Vagina (tissue), 2 donors: Measurements from ENCODE around the gene CENPQ. TPM values are rescaled to one million over a fixed set of nuclear protein-coding genes. Genes with fewer than 3 reads are reported as not detected.
A peak's percentile ranks its signal among the peaks of the same experiment; 100 is the strongest.

Experiments
- DNase-seq, 2 donors: peaks; one replicate each; pipeline ENCODE4 v3.0.0-alpha.2; 2017; ENCODE audit errors: extremely low spot score in 2 of 2
- H3K27ac ChIP-seq: fragments of 200-600 bp; sonication (generic); one replicate; pipeline ENCODE4 v1.5.1; 2019
- H3K27me3 ChIP-seq: fragments of 200-600 bp; sonication (generic); one replicate; pipeline ENCODE4 v1.5.1; 2019
- H3K36me3 ChIP-seq, 2 donors: fragments of 200-600 bp; sonication (generic); one replicate each; pipeline ENCODE4 v1.5.1; 2017 to 2019
- H3K4me1 ChIP-seq: fragments of 200-600 bp; sonication (generic); one replicate; pipeline ENCODE4 v1.5.1; 2019
- H3K4me3 ChIP-seq, 2 donors: fragments of 200-600 bp; sonication (generic); 1 replicate in 1 of 2; 2 replicates in 1 of 2; pipeline ENCODE4 v1.5.1; 2016 to 2019
- H3K9me3 ChIP-seq: fragments of 200-600 bp; sonication (generic); one replicate; pipeline ENCODE4 v1.5.1; 2019
- CTCF ChIP-seq, 3 experiments: fragments of 450-650 bp in 2 of 3; fragments of 200-600 bp in 1 of 3; sonication (generic) in 1 of 3; IDR thresholded peaks; one replicate each; pipeline ENCODE4 v1.5.1; 2017 to 2019; ENCODE audit warnings: antibody characterized with exemption in 3 of 3, mild to moderate bottlenecking in 2 of 3, moderate library complexity in 2 of 3
- POLR2A ChIP-seq, 2 donors: fragments of 450-650 bp; IDR thresholded peaks; one replicate each; pipeline ENCODE4 v1.6.1; 2017; ENCODE audit warnings: antibody characterized with exemption in 2 of 2, mild to moderate bottlenecking in 2 of 2, moderate library complexity in 2 of 2
- POLR2AphosphoS5 ChIP-seq, 2 donors: sonication (generic); formaldehyde crosslinking; IDR thresholded peaks; one replicate each; pipeline ENCODE4 v1.9.0; 2017; ENCODE audit warnings: antibody characterized with exemption in 2 of 2, mild to moderate bottlenecking in 2 of 2, low read depth in 1 of 2; ENCODE audit not compliant: insufficient read depth in 1 of 2
- intact Hi-C: fragments of 100-400 bp; cut with DNase I; formaldehyde crosslinking; loops from one replicate; pipeline ENCODE4 v1.15.1; 2023
- total RNA-seq: library from RNA; depleted of rRNA; stranded (reverse); fragments of >200 nt; gene quantifications from one replicate; pipeline ENCODE4 v1.2.3, GENCODE V29; 2016

The CENPQ gene
- total RNA-seq, 1 donor from 2014 or later: 1.7 TPM

- TF ChIP-seq POLR2A (IDR thresholded peaks at IDR 0.05): no peak
- TF ChIP-seq CTCF (IDR thresholded peaks at IDR 0.05): no peak
- TF ChIP-seq POLR2AphosphoS5 (IDR thresholded peaks at IDR 0.05; ENCODE audit: insufficient read depth in 1 of 2, low read depth in 1 of 2): no peak
- no peak for DNase-seq
- Histone ChIP-seq H3K36me3 (no peaks in the 10 kb centered on the region), H3K4me3 (no peak overlapping the region), H3K9me3 (no peaks in the 10 kb centered on the region), H3K27me3 (no peaks in the 10 kb centered on the region), H3K27ac (no peak overlapping the region), H3K4me1 (no peaks in the 10 kb centered on the region)
- intact Hi-C loops: no loop called here
Observed at GRCh38 chr6:49528571-49528970, 65.4 kb downstream of the CENPQ start.

GRCh38 chr6:49530141-49530776, 67.1 kb downstream of the CENPQ start:
- Histone ChIP-seq H3K4me1 (no peaks in the 10 kb centered on the region), H3K9me3 (no peaks in the 10 kb centered on the region), H3K27me3 (no peaks in the 10 kb centered on the region), H3K4me3 (no peak overlapping the region), H3K36me3 (no peaks in the 10 kb centered on the region), H3K27ac (no peak overlapping the region)
- DNase-seq: no peak
- TF ChIP-seq POLR2A (IDR thresholded peaks at IDR 0.05) (no peak), CTCF (IDR thresholded peaks at IDR 0.05) (no peak), POLR2AphosphoS5 (IDR thresholded peaks at IDR 0.05; ENCODE audit: insufficient read depth in 1 of 2, low read depth in 1 of 2) (no peak)
- intact Hi-C loops: no loop called here

- H3K4me1 ChIP-seq: no peaks in the 10 kb centered on the region
- H3K36me3 ChIP-seq: no peaks in the 10 kb centered on the region
- no peak overlapping the region for H3K27ac ChIP-seq
- TF ChIP-seq POLR2A (IDR thresholded peaks at IDR 0.05): no peak
- peak in 1 of 2 donors; percentile 61 for TF ChIP-seq POLR2AphosphoS5 (IDR thresholded peaks at IDR 0.05; ENCODE audit: insufficient read depth in 1 of 2, low read depth in 1 of 2)
- TF ChIP-seq CTCF (IDR thresholded peaks at IDR 0.05): peak; percentile 71 to 80 (median 79)
- no peak for DNase-seq
- no peaks in the 10 kb centered on the region for H3K9me3 ChIP-seq
- H3K4me3 ChIP-seq: peak overlapping the region in 1 of 2 donors; percentile 12
- H3K27me3 ChIP-seq: no peaks in the 10 kb centered on the region
- intact Hi-C loops: no loop called here
Observed at GRCh38 chr6:49531774-49532569, 68.8 kb downstream of the CENPQ start.

- no peak overlapping the region for H3K27ac ChIP-seq
- H3K4me1 ChIP-seq: no peaks in the 10 kb centered on the region
- no peaks in the 10 kb centered on the region for H3K36me3 ChIP-seq
- H3K27me3 ChIP-seq: no peaks in the 10 kb centered on the region
- intact Hi-C loops: no loop called here
- no peaks in the 10 kb centered on the region for H3K9me3 ChIP-seq
- TF ChIP-seq POLR2A (IDR thresholded peaks at IDR 0.05): no peak
- no peak for TF ChIP-seq CTCF (IDR thresholded peaks at IDR 0.05)
- TF ChIP-seq POLR2AphosphoS5 (IDR thresholded peaks at IDR 0.05; ENCODE audit: insufficient read depth in 1 of 2, low read depth in 1 of 2): no peak
- no peak overlapping the region for H3K4me3 ChIP-seq
- no peak for DNase-seq
Observed at GRCh38 chr6:49535795-49536194, 72.6 kb downstream of the CENPQ start.

GRCh38 chr6:49539102-49539501, 75.9 kb downstream of the CENPQ start:
- H3K9me3 ChIP-seq: no peaks in the 10 kb centered on the region
- H3K4me3 ChIP-seq: no peak overlapping the region
- peaks cover 7% of the 10 kb centered on the region for H3K4me1 ChIP-seq
- intact Hi-C loops: no loop called here
- TF ChIP-seq POLR2AphosphoS5 (IDR thresholded peaks at IDR 0.05; ENCODE audit: insufficient read depth in 1 of 2, low read depth in 1 of 2) (no peak), CTCF (IDR thresholded peaks at IDR 0.05) (no peak), POLR2A (IDR thresholded peaks at IDR 0.05) (no peak)
- H3K27ac ChIP-seq: no peak overlapping the region
- DNase-seq: no peak
- H3K27me3 ChIP-seq: no peaks in the 10 kb centered on the region
- no peaks in the 10 kb centered on the region for H3K36me3 ChIP-seq
